ENCODE data around the gene CLDN5. TPM values are rescaled to one million over a fixed set of nuclear protein-coding genes. Genes with fewer than 3 reads are reported as not detected.

CLDN5 gene
- total and polyA plus RNA-seq, 9 donors = 0.48 to 211 (median 35.6) TPM

DNA sequence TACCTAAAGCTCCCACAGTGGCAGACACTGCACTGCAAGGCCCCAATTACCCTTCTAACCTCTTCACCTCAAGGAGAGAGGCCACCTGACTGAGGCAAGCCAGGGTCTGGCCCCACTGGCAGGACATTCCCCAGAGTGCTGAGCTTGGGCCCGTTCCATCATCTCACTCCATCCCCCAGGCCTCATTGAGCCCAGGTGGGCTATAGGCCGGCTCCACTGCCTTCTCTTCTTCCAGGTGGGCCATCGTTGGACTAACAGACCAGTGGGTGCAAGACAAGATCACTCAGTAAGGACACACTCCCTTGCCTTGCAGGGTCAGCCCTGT is 25.4 kb downstream of the CLDN5 start:
- H3K4me3 ChIP-seq = no peak overlapping the region
- no peaks in the 10 kb centered on the region for H3K27me3 ChIP-seq
- no peaks in the 10 kb centered on the region for H3K9me3 ChIP-seq
- intact Hi-C loops (cut with DNase I) = no loop called here
- H3K36me3 ChIP-seq = no peaks in the 10 kb centered on the region
- 95 to 100% (median 97%) methylated on average over 3 of the region's 3 CpGs for WGBS, 3 donors
- no peak overlapping the region for H3K27ac ChIP-seq
- DNase-seq = no peak
- no peaks in the 10 kb centered on the region for H3K4me1 ChIP-seq (ENCODE audit: insufficient read depth)
- TF ChIP-seq EP300 (IDR thresholded peaks at IDR 0.05) (no peak), POLR2A (IDR thresholded peaks at IDR 0.05) (no peak)
- TF ChIP-seq, protein P1, sequence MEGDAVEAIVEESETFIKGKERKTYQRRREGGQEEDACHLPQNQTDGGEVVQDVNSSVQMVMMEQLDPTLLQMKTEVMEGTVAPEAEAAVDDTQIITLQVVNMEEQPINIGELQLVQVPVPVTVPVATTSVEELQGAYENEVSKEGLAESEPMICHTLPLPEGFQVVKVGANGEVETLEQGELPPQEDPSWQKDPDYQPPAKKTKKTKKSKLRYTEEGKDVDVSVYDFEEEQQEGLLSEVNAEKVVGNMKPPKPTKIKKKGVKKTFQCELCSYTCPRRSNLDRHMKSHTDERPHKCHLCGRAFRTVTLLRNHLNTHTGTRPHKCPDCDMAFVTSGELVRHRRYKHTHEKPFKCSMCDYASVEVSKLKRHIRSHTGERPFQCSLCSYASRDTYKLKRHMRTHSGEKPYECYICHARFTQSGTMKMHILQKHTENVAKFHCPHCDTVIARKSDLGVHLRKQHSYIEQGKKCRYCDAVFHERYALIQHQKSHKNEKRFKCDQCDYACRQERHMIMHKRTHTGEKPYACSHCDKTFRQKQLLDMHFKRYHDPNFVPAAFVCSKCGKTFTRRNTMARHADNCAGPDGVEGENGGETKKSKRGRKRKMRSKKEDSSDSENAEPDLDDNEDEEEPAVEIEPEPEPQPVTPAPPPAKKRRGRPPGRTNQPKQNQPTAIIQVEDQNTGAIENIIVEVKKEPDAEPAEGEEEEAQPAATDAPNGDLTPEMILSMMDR (IDR thresholded peaks at IDR 0.05) = no peak

DNA sequence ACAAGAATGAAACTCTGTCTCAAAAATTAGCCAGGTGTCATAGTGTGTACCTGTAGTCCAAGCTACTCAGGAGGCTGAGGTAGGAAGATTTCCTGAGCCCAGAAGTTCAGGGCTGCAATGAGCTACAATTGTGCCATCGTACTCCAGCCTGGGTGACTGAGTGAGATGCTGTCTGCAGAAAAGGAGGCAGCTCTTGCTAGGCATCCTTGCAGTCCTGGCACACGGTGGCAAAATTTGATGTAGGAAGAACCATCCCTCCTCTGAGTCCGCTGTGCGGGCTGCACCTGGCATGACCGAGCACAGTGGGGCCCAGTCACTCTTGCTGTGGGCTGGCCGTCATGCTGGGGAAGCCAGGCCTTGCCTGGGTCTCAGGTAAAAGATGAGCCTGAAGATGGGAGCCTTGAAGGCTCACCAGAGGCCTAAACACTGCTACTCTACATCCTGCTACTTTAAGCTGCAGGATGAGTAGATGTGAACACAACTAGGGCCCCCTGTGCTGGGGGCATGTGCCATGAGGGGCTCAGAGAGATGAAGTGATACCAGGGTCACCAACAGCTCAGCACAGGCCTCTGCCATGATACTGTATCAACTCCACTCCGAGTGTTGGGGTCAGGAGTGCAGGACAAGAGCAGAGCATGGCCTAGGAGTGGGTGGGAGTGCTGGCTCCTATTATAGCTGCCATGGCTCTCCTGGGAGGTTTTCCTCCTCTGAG is 25.9 kb downstream of the CLDN5 start:
- 91 to 97% (median 94%) methylated on average over 7 of the region's 7 CpGs for WGBS, 3 donors
- intact Hi-C loops (cut with DNase I) = no loop called here
- H3K36me3 ChIP-seq = no peaks in the 10 kb centered on the region

DNA sequence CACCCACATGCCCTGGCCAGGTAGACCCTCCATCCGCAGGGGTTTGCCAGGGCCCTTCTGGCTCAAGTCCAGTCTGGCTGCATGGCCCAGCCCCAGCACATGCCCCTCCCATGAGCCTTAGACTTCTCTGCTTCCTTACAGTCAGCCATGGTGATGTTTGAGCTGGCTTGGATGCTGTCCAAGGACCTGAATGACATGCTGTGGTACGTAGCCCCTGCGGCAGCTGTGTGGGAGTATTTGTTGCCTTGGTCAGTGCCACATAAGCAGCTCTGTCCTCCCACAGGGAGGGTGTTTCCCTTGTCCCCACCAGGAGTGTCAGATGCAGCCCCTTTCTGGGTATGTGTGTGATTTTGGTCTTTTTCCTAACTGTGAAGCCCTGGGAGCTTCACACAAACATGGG is 27.0 kb downstream of the CLDN5 start:
- Histone ChIP-seq H3K4me3 (no peak overlapping the region), H3K4me1 (ENCODE audit: insufficient read depth) (no peaks in the 10 kb centered on the region), H3K27me3 (no peaks in the 10 kb centered on the region), H3K36me3 (no peaks in the 10 kb centered on the region), H3K27ac (no peak overlapping the region), H3K9me3 (no peaks in the 10 kb centered on the region)
- TF ChIP-seq POLR2A (IDR thresholded peaks at IDR 0.05) (no peak), EP300 (IDR thresholded peaks at IDR 0.05) (no peak)
- TF ChIP-seq, protein P1 (IDR thresholded peaks at IDR 0.05) = no peak
- 33 to 57% (median 42%) methylated on average over 3 of the region's 3 CpGs for WGBS, 3 donors
- intact Hi-C loops (cut with DNase I) = no loop called here
- no peak for DNase-seq

More for the DNA sequence above, 25.9 kb downstream of the CLDN5 start:
- H3K27me3 ChIP-seq = no peaks in the 10 kb centered on the region
- H3K4me3 ChIP-seq = no peak overlapping the region
- H3K4me1 ChIP-seq (ENCODE audit: insufficient read depth) = no peaks in the 10 kb centered on the region
- H3K27ac ChIP-seq = no peak overlapping the region
- TF ChIP-seq, protein P1 (IDR thresholded peaks at IDR 0.05) = no peak
- no peak for TF ChIP-seq POLR2A (IDR thresholded peaks at IDR 0.05)
- no peak for TF ChIP-seq EP300 (IDR thresholded peaks at IDR 0.05)
- H3K9me3 ChIP-seq = no peaks in the 10 kb centered on the region
- no peak for DNase-seq

DNA sequence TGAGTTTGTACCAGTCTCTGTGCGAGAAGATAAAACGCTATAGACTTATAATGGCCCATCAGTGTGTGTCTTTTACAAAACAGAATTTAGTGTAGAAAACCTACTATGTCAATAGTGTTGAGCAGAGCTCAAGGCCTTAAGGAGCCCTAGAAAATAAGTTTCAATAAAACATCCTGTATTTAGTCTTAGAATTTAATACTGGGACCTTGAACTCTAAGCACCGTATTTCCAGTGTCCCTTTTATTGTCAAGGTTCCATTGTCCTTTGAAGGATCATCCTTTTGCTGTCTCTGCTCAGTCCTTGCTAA is 27.9 kb downstream of the CLDN5 start:
- intact Hi-C loops (cut with DNase I) = no loop called here
- Histone ChIP-seq H3K9me3 (no peaks in the 10 kb centered on the region), H3K27ac (no peak overlapping the region), H3K4me1 (ENCODE audit: insufficient read depth) (no peaks in the 10 kb centered on the region), H3K36me3 (no peaks in the 10 kb centered on the region), H3K4me3 (no peak overlapping the region), H3K27me3 (no peaks in the 10 kb centered on the region)
- TF ChIP-seq, protein P1 (IDR thresholded peaks at IDR 0.05) = no peak
- TF ChIP-seq POLR2A (IDR thresholded peaks at IDR 0.05) (no peak), EP300 (IDR thresholded peaks at IDR 0.05) (no peak)
- no peak for DNase-seq
- 88 to 95% (median 90%) methylated on average over 3 of the region's 3 CpGs for WGBS, 3 donors
